HT-29 (cell line): Measurements from ENCODE around the gene SPEM2. TPM values are rescaled to one million over a fixed set of nuclear protein-coding genes. Genes with fewer than 3 reads are reported as not detected.
"Not testable (repeated sequence)": the region's sequence is repeated elsewhere in the genome, so short reads cannot be mapped to it uniquely, and the experiment has no call there.

Experiments
- DNase-seq: peaks from one replicate; pipeline ENCODE4 v3.0.0-alpha.2; 2015; ENCODE audit warnings: low spot score
- total RNA-seq: library from RNA; depleted of rRNA; stranded (reverse); fragments of >200 nt; shearing (Covaris generic); gene quantifications from 2 replicates; pipeline ENCODE4 v1.2.3, GENCODE V29; 2014

The SPEM2 gene
- total RNA-seq, 1 experiment from 2014 or later: not detected

- DNase-seq: no peak
These were observed 16.7 kb downstream of the SPEM2 start for GRCh38 chr17:7442142-7442541.

- no peak for DNase-seq
These were observed 18.4 kb downstream of the SPEM2 start for GRCh38 chr17:7443499-7444485.

- DNase-seq: peak; percentile 65
These were observed 19.5 kb downstream of the SPEM2 start, which contains the start of gene CHRNB1 for GRCh38 chr17:7444682-7445618. Gene CHRNB1 (plus strand): TSS chr17:7445061. CDS start chr17:7445128, 67 bp downstream.

DNA sequence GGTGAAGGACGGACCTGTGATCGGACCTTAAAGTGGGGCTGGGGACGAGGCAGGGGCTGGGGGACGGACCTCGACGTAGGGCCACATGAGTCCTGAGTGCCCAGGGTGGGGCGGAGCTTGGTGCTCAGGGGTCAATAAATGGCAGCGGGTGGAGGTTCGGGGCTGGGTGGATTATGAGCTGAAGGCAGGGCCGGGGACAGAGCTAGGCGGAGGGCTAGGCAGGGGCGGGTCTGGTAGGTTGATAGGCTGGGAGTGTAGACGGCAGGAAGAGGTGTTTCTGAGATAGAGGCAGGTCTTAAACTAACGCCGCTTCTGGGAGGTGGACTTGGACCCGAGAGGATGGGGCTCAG is 20.2 kb downstream of the SPEM2 start:
- DNase-seq: peak; percentile 54

DNA sequence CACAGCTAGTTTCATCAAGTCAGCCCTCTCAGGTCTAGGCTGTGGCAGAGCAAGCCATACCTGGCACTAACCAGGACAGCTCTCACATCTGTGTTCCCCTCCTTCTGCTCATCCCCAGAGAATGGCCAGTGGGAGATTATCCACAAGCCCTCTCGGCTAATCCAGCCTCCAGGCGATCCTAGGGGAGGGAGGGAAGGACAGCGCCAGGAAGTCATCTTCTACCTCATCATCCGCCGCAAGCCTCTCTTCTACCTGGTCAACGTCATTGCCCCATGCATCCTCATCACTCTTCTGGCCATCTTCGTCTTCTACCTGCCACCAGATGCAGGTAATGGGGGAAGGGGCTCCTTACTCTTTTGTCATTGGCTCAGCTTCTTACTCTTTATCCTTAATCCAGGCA is 23.0 kb downstream of the SPEM2 start:
- no peak for DNase-seq

DNA sequence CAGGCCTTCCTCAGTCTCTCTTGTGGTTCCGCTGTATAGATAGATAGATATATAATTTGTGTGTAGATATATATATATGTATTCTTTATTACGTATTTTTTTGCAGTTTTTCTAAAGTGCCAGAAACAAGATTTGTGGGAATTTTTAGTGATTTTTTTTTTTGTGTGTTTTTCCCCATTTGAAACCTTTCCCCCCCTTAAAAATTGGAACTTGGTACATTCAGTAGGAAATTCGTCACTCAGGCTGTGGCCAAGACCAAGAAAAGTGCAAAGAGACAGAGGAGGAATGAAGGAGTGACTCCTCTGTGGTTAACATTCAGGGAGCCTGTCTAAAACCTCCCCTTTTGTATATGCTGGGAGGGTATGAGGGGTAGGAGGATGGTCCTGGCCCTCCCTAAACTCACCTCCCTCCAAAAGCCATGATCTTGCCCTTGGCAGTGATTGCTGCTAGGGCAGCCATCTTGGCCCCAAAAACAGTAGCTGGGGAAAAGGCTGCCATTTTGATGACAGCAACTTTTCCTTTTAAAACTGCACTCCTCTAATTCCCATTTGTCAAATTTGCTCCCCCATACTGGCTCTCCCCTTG is 34.6 kb downstream of the SPEM2 start:
- DNase-seq: no peak

- DNase-seq: no peak
These were observed 35.6 kb downstream of the SPEM2 start for GRCh38 chr17:7460850-7461660.

- no peak for DNase-seq
These were observed 37.3 kb downstream of the SPEM2 start for GRCh38 chr17:7462474-7463371.

- DNase-seq: no peak
These were observed 38.0 kb downstream of the SPEM2 start for GRCh38 chr17:7463372-7463846.

DNA sequence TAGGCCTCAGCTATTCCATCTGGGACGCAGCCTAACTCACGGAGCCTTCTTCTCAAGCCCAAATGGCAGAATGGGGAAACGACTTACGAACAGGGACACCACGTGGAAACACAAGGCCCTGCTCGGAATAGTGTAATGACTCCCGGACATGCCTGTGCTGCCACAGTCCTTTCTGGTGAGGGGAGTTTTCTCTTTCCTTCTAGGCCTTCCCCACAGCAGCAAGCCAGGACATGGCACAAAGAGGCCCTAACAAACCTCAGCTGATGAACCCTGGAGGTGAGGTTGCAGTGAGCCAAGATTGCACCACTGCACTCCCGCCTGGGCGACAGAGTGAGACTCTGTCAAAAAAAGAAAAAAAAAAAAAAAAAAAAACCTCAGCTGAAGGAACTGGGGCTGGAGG is 38.7 kb downstream of the SPEM2 start:
- no peak for DNase-seq

GRCh38 chr17:7465597-7466275 is 40.3 kb downstream of the SPEM2 start:
- DNase-seq: no peak

DNA sequence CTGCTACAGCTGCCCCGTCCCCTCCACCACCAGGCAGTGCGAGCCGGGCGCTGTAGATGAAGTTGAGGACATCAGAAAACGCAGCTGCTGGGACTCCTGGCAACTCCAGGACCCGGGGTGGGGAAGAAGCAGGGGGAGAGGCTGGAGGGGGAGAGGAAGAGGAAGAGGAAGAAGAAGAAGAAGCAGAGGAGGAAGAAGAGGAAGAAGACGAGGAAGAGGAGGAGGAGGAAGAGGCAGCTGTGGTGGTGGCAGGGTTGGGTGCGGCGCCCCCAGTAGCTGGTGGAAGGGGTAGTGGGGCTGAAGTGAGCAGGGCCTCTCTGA is 40.9 kb downstream of the SPEM2 start:
- no peak for DNase-seq

GRCh38 chr17:7466639-7467341 is 41.4 kb downstream of the SPEM2 start:
- DNase-seq: no peak

- no peak for DNase-seq
These were observed 42.1 kb downstream of the SPEM2 start for GRCh38 chr17:7467498-7467897.

DNA sequence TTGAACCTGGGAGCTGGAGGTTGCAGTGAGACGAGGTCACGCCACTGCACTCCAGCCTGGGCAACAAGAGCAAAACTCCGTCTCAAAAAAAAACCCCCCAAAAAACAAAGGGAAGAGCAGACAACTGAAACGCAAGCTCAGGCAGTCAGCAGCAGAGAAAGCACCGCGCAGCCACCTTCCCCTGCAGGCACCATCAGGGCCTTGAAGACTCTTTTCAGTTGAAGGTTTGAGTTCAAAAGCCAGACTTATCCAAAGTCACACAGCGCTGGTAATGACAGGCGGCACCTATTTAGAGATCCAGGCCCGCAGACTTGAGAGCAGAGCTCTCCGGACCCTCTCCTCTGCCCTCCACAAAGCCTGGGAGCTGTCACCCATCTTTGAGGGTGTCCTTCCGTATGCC is 42.9 kb downstream of the SPEM2 start:
- DNase-seq: no peak

- DNase-seq: no peak
These were observed 43.5 kb downstream of the SPEM2 start for GRCh38 chr17:7468804-7469389.

- not testable (repeated sequence) for DNase-seq
These were observed 44.4 kb downstream of the SPEM2 start for GRCh38 chr17:7469843-7470242.

DNA sequence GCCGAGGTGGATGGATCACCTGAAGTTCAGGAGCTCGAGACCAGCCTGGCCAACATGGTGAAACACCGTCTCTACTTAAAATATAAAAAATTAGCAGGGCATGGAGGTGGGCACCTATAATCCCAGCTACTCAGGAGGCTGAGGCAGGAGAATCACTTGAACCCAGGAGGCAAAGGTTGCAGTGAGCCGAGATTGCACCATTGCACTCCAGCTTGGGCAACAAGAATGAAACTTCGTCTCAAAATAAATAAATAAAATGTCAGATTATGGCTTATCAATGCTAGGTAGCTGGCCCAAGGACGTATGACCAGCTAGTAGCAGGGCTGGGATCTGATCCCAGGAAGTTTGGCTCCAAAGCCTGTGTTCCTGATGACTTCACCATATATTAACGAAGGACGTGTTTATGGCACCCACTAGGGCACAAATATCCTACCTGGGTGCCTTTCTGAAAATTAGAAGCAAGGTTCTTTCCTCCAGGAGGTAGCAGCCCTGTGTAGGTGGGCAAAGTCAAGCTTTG is 45.1 kb downstream of the SPEM2 start:
- not testable (repeated sequence) for DNase-seq
